ENCODE measurements around the gene THRSP.

GRCh38 chr11:78110351-78110750 is 46.7 kb downstream of the THRSP start:
- TF ChIP-seq, protein P1, sequence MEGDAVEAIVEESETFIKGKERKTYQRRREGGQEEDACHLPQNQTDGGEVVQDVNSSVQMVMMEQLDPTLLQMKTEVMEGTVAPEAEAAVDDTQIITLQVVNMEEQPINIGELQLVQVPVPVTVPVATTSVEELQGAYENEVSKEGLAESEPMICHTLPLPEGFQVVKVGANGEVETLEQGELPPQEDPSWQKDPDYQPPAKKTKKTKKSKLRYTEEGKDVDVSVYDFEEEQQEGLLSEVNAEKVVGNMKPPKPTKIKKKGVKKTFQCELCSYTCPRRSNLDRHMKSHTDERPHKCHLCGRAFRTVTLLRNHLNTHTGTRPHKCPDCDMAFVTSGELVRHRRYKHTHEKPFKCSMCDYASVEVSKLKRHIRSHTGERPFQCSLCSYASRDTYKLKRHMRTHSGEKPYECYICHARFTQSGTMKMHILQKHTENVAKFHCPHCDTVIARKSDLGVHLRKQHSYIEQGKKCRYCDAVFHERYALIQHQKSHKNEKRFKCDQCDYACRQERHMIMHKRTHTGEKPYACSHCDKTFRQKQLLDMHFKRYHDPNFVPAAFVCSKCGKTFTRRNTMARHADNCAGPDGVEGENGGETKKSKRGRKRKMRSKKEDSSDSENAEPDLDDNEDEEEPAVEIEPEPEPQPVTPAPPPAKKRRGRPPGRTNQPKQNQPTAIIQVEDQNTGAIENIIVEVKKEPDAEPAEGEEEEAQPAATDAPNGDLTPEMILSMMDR (IDR thresholded peaks at IDR 0.05; ENCODE audit: insufficient read depth, low read length, poor library complexity, severe bottlenecking): no peak
- no peak for TF ChIP-seq EZH2phosphoT487 (conservative IDR thresholded peaks at IDR 0.05; ENCODE audit: low read length)

Measured in SU-DHL-6 (cell line).